ENCODE measurements around the gene CCDC181. TPM values are rescaled to one million over a fixed set of nuclear protein-coding genes. Genes with fewer than 3 reads are reported as not detected.

CCDC181 gene
- total RNA-seq, 1 experiment from 2014 or later: 0.39 TPM

DNA sequence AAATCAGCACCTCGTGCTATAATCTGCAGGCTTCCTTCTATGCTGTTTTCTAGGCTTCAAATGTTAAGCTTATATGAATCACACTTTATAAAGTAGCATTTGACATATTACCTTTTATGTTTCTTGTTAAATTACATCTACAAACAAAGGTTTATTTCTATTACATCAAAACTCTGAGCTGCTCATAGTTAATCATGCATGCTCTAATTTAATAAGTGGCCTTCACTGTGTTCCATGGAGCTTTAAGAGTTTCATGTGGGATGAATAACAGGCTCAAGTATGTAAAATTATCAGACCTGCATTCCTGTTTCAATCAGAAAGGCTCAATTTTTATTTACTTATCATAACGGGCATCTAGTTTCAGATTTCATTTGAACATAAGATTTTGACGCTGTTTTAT, 45.5 kb upstream of the CCDC181 start:
- Histone ChIP-seq H3K4me1 (ENCODE audit: control insufficient read depth, insufficient read depth, low read length) (no peaks in the 10 kb centered on the region), H3K36me3 (ENCODE audit: control insufficient read depth, insufficient read depth, low read length) (no peaks in the 10 kb centered on the region), H3K9me3 (ENCODE audit: control insufficient read depth, insufficient read depth, low read depth, low read length) (no peaks in the 10 kb centered on the region), H3K27ac (ENCODE audit: low read length) (no peak overlapping the region), H3K4me3 (ENCODE audit: low read depth in 2 of 2, low read length in 2 of 2) (no peak overlapping the region), H3K27me3 (ENCODE audit: control insufficient read depth, insufficient read depth, low read length) (no peaks in the 10 kb centered on the region)
- intact Hi-C loops (cut with micrococcal nuclease; ENCODE audit: unreplicated experiment): no loop called here
- TF ChIP-seq TCF7L2 (IDR thresholded peaks at IDR 0.05; ENCODE audit: low read depth, low read length) (no peak), POLR2AphosphoS5 (IDR thresholded peaks at IDR 0.05; ENCODE audit: low read depth, low read length) (no peak), SIN3A (IDR thresholded peaks at IDR 0.05; ENCODE audit: borderline replicate concordance, insufficient read depth, low read depth, low read length) (no peak)
- TF ChIP-seq, protein P1, sequence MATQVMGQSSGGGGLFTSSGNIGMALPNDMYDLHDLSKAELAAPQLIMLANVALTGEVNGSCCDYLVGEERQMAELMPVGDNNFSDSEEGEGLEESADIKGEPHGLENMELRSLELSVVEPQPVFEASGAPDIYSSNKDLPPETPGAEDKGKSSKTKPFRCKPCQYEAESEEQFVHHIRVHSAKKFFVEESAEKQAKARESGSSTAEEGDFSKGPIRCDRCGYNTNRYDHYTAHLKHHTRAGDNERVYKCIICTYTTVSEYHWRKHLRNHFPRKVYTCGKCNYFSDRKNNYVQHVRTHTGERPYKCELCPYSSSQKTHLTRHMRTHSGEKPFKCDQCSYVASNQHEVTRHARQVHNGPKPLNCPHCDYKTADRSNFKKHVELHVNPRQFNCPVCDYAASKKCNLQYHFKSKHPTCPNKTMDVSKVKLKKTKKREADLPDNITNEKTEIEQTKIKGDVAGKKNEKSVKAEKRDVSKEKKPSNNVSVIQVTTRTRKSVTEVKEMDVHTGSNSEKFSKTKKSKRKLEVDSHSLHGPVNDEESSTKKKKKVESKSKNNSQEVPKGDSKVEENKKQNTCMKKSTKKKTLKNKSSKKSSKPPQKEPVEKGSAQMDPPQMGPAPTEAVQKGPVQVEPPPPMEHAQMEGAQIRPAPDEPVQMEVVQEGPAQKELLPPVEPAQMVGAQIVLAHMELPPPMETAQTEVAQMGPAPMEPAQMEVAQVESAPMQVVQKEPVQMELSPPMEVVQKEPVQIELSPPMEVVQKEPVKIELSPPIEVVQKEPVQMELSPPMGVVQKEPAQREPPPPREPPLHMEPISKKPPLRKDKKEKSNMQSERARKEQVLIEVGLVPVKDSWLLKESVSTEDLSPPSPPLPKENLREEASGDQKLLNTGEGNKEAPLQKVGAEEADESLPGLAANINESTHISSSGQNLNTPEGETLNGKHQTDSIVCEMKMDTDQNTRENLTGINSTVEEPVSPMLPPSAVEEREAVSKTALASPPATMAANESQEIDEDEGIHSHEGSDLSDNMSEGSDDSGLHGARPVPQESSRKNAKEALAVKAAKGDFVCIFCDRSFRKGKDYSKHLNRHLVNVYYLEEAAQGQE (IDR thresholded peaks at IDR 0.05; ENCODE audit: insufficient read depth in 1 of 2, low read depth in 2 of 2, low read length in 1 of 2): no peak
- TF ChIP-seq, protein P2, sequence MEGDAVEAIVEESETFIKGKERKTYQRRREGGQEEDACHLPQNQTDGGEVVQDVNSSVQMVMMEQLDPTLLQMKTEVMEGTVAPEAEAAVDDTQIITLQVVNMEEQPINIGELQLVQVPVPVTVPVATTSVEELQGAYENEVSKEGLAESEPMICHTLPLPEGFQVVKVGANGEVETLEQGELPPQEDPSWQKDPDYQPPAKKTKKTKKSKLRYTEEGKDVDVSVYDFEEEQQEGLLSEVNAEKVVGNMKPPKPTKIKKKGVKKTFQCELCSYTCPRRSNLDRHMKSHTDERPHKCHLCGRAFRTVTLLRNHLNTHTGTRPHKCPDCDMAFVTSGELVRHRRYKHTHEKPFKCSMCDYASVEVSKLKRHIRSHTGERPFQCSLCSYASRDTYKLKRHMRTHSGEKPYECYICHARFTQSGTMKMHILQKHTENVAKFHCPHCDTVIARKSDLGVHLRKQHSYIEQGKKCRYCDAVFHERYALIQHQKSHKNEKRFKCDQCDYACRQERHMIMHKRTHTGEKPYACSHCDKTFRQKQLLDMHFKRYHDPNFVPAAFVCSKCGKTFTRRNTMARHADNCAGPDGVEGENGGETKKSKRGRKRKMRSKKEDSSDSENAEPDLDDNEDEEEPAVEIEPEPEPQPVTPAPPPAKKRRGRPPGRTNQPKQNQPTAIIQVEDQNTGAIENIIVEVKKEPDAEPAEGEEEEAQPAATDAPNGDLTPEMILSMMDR (IDR thresholded peaks at IDR 0.05): no peak
- POLR2A ChIA-PET: interaction anchor here (0.6 kb wide), 1 partner anchor 61 kb away, joined by 4 read pairs; no protein-coding TSS in a partner anchor
- in situ Hi-C loops (cut with HindIII; ENCODE audit: low pct_unique_long_range_greater_than_20kb, low sequenced_read_pairs): no loop called here
- CTCF ChIA-PET: no interaction called here
- DNase-seq (ENCODE audit: low read depth, low spot score) (no peak), ATAC-seq (no peak)
- no TSS peak for BruUV-seq (replicated peaks)

DNA sequence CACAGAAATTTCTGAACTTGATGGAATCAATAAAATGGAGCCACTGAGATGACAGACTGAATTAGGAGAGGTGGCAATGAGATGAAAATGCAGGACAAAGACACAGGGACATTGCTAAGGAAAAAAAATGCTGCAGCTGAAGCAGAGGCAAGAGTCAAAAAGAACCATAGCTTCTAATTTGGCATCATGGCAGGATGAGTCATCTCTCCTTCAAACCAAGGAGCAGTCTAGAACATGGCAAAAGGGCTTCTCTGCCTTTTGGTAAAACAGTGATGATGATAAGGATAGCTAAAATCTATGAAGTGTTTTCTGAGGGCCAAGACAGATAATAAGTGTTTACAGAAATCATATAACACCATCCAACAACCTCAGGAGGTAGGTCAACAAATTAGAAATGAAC, 41.7 kb upstream of the CCDC181 start:
- no peak overlapping the region for H3K27ac ChIP-seq (ENCODE audit: low read length)
- no TSS peak for BruUV-seq (replicated peaks)
- ATAC-seq (no peak), DNase-seq (ENCODE audit: low read depth, low spot score) (no peak)
- H3K4me1 ChIP-seq (ENCODE audit: control insufficient read depth, insufficient read depth, low read length): no peaks in the 10 kb centered on the region
- intact Hi-C loops (cut with micrococcal nuclease; ENCODE audit: unreplicated experiment) (no loop called here), in situ Hi-C loops (cut with HindIII; ENCODE audit: low pct_unique_long_range_greater_than_20kb, low sequenced_read_pairs) (no loop called here)
- POLR2A ChIA-PET: no interaction called here
- no peak overlapping the region for H3K4me3 ChIP-seq (ENCODE audit: low read depth in 2 of 2, low read length in 2 of 2)
- H3K36me3 ChIP-seq (ENCODE audit: control insufficient read depth, insufficient read depth, low read length): no peaks in the 10 kb centered on the region; the same call in 1 of the 2 replicates
- no peaks in the 10 kb centered on the region for H3K27me3 ChIP-seq (ENCODE audit: control insufficient read depth, insufficient read depth, low read length)
- no peaks in the 10 kb centered on the region for H3K9me3 ChIP-seq (ENCODE audit: control insufficient read depth, insufficient read depth, low read depth, low read length)
- TF ChIP-seq POLR2AphosphoS5 (IDR thresholded peaks at IDR 0.05; ENCODE audit: low read depth, low read length) (no peak), SIN3A (IDR thresholded peaks at IDR 0.05; ENCODE audit: borderline replicate concordance, insufficient read depth, low read depth, low read length) (no peak), TCF7L2 (IDR thresholded peaks at IDR 0.05; ENCODE audit: low read depth, low read length) (no peak)
- TF ChIP-seq, protein P2 (IDR thresholded peaks at IDR 0.05): no peak
- TF ChIP-seq, protein P1 (IDR thresholded peaks at IDR 0.05; ENCODE audit: insufficient read depth in 1 of 2, low read depth in 2 of 2, low read length in 1 of 2): no peak
- CTCF ChIA-PET: no interaction called here

Data from Panc1 (cell line).